NCI-H1694 (cell line): ENCODE results near the gene RPP30.

Experiments
- DNase-seq: peaks from one replicate; lab custom pipeline; 2025; lab: John Stamatoyannopoulos, UW

The RPP30 gene

DNA sequence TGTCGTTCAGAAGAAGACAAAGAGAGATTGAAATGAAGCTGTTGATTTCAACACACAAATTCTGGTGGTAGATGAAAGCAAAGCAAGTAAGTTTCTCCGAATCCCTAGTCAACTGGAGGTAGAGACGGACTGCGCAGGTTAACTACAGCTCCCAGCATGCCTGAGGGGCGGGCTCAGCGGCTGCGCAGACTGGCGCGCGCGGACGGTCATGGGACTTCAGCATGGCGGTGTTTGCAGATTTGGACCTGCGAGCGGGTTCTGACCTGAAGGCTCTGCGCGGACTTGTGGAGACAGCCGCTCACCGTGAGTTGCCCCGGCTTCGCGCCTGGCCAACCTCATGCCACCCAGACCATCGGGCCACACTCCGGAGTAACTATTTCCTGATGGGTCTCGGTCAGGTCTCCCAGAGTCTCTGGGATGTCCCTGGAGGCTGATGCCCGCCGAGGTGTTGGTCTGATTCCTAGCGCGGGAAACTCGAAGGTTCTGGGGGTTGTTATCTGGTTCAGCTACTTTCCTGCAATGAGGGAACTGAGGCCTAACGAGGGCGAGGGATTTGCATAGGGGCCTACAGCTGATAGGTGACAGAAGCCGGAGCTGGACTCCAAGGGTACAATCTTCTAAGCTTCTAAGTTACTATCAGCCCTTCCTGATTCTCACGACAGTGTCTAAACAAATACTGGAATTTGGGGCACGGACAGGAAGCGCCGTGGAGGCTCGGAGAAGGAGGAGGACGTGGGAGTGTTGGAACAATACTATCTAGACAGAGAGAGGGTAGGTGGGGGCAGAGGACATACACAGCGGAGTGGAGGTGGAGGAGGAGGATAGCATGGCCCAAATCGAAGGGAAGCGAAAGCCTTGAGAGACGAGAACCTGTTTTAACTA is at the start of gene RPP30:
Gene RPP30, plus strand, starts transcription at position 209 of the 882 bp plus-strand sequence. Its CDS starts 13 bp downstream, at position 222.
- peak; percentile 16 for DNase-seq

DNA sequence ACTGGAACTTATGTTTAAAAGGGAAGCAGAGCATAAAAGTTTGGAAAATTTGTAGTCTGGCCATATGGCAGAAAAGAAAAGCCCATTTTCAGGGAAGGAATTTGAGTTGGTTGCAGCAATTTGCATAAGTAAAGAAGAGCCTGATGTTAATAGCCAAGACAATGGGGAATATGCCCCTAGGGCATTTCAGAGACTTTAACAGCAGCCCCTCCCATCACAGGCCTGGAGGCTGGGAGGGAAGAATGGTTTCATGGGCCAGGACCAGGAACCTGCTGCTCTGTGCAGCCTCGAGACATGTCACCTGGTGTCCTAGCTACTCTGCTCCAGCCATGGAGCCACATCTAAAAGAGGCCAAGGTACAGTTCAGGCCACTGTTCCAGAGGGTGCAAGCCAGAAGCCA is 49.3 kb upstream of the RPP30 start:
- no peak for DNase-seq

DNA sequence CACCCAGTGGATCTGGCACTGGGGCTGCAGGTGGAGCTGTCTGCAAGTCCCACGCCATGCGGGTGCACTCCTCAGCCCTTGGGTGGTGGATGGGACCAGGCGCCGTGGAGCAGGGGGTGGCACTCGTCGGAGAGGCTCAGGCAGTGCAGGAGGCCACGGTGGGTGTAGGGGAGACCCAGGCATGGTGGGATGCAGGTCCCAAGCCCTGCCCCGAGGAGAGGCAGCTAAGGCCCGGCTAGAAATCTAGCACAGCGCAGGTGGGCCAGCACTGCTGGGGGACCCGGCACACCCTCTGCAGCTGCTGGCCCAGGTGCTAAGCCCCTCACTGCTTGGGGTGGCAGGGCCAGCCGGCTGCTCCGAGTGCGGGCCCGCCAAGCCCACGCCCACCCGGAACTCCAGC is 39.7 kb upstream of the RPP30 start:
- DNase-seq: no peak

DNA sequence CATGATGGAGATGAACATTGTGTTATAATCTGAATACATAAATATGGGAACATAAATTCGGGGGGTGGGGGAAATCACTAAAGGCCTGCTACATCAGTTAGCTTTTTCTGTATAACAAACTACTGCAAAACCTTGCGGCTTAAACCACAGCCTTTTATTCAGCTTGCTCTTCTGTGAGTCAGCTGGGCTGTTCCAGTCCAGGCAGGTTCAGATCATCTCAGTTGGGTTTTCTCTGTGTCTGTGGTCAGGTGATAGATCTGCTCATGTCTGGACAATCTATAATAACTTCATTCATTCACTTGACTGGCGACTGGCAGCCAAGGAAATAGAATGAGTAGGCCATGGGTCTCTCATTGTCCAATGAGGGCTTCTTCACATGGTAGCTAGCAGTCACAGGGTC is 37.4 kb upstream of the RPP30 start:
- DNase-seq: no peak

DNA sequence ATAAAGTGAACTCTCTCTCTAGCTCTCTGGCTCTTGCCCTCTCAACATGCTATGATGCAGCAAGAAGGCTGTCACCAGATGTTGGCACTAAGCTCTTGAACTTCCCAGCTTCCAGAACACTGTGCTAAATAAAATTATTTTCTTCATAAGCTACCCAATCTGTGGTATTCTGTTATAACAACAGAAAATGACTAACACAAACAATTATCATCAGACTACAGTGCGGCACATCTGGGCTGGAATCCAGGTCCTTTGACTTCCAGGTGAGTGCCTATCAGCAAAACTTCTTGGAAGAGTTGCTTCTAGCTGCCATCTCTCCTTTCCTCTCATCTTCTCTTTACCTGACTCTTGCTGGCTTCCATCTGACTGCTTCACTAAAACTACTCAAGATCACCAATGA is 34.3 kb upstream of the RPP30 start:
- DNase-seq: no peak

DNA sequence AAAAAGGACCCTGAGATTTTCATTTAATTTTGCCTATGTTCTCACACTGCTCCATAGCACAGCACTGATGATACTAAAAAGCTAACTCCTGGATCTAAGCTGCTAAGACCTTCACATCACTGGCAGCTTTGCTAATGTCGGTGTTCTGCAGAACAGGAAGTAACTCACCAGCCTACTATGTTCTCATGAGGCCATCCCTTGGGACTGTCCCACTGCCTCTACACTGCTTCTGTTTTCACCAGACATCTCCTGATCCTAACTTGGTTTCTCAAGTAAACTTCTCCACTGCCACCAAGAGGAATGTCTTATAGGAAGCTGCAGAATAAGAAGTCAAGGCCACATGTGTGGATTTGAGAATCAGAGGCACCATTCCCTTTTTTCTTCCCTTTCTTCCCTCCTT is 29.0 kb upstream of the RPP30 start:
- no peak for DNase-seq

DNA sequence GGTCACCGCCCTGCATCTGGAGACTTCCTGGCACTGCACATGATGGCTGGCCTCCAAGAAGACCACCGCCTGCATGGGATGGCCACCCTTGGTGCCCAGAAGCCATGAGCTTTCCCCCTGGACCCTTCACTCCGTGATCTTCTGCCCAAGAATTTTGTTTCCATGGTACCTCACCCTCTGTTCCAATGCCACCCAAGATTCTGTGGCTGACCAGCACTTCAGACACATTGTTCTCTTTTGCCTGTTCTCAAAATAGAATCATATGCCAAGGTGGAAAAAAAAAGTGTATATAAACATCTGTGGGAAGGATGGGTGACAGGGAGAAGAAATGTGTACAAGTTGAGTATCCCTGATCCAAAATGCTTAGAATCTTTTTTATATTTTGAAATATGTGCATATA is 26.0 kb upstream of the RPP30 start:
- no peak for DNase-seq

DNA sequence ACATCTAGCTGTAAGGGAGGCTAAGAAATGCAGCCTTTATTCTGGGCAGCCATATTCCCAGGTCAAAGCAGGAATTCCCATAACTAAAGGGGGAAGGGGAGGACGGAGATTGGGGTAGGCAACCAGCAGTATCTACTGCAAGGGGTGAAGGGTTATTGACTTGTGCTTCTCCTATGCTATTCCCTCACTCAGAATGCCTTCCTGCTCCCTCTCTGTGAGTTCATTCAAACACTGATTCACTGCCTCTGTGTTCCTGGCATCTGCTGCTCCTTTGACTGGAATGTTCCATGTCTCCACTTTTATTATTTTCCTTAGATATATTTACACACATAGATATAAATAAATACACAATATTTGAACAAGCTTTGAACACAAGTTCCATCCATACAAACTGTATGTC is 25.0 kb upstream of the RPP30 start:
- DNase-seq: no peak

DNA sequence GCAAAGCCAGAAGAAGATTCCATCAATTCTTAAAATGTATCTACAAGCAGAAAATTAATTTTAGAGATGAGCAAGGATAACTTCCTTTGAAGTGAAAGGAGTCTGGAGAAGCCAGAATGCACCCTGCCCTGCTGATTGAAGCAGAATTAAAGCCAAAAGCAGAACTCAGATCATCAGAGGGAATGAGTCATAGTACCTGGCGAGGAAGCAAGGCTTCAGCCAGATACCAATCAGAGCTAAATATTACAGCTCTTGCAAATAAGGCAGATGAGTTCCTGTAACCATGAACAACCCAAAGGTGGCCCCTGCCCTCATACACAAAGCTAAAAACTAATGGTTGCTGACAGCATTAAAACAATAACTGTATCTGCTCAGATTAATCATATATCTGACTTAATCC is 24.3 kb upstream of the RPP30 start:
- DNase-seq: no peak

DNA sequence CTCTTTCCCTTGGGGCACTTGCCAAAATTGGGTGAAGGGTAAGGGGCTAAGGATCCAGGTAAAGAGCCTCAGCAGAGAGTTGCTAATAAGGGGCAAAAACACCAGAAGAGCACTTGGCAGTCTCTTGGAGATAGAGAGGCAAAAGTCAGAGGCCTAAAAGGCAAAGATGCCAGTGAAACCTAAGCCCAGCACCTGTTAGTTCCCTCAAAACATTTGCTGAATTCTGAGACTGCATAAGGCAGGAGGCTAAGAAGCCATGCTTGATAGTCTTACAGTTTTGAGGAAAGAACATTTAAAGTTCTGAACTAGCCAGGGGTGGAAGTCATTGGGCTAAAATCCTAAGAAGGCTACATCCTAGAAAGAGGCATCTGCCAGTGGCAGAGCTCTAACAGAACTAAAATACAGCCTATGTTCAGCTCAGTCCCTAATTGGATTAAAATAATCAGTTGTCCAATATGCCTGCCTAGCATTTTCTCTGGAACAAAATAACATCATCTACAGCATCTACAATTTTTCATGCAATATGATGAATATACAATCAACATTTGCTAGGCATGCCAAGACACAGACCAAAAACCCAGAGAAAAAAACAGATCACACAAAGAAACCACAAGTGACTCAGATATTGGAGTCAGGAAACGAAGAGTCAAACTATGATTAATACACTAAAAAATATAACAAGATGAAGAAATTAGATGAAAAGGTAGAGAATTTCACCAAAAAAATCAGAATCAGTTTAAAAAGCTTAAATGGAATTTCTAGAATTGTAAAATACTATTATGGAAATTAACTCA is 21.6 kb upstream of the RPP30 start:
- DNase-seq: no peak

DNA sequence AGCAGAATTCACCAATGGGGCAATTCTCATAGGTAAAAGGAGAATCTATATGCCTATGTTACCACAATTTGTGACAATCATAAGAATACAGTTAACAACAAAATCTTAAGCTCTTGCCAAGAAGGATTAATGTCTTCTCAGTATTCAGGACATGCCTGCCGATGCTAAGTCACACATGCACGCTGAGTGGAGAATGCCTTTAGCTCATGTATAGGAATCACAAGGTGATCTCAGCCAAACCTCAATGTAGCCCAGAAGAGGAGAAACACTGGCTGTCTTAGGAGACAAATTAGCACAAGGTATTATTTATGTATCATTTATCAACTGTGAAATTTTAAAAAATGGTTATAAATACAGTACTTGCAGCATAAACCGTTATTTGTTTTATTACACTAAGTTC is 16.6 kb upstream of the RPP30 start:
- DNase-seq: no peak

DNA sequence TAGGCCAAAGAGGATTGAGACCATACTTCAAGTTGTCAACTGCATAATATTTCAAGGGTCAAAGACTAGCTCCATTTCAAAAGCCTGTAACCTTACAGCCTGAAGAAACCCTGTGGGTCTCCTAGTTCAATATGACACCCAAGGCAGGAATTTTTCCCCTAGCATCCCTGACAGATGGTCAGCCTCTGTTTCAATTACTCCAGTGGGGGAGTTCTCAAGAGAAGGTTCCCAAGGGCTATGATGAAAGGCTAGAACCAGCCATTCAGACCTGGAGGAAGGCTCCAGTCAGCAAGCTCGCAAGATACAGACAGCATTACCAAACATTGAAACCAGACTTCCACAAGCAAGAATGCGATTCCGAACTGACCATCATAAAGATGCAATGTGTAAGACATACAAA is 15.5 kb upstream of the RPP30 start:
- no peak for DNase-seq

DNA sequence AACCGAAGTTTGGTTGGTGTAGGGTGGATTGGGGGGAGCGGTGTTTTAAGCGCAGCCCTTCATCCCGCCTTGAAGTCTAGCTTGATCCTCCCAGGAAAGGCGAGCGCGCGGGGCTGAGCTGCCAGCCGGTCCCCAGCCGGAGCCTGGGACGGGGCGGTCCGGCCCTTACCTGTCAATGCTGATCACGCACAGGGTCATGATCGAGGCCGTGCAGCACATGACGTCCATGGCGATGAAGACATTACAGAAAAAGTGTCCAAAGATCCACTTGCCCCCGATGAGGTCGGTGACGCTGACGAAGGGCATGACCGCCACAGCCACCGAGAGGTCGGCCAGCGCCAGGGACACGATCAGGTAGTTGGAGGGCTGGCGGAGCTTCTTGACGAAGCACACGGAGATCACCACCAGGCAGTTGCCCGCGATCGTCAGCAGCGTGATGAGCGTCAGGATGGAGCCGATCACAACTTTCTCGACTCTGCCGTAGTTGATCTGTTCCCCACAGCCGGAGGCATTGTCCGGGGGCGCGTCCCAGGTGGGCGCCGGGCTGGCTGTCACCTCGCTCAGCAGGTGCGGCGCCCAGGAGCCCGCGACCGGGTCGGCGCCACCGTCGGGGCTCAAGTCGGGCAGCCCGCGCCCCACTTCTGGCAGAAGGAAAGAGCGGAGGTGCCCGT is 14.7 kb upstream of the RPP30 start:
- DNase-seq: no peak

DNA sequence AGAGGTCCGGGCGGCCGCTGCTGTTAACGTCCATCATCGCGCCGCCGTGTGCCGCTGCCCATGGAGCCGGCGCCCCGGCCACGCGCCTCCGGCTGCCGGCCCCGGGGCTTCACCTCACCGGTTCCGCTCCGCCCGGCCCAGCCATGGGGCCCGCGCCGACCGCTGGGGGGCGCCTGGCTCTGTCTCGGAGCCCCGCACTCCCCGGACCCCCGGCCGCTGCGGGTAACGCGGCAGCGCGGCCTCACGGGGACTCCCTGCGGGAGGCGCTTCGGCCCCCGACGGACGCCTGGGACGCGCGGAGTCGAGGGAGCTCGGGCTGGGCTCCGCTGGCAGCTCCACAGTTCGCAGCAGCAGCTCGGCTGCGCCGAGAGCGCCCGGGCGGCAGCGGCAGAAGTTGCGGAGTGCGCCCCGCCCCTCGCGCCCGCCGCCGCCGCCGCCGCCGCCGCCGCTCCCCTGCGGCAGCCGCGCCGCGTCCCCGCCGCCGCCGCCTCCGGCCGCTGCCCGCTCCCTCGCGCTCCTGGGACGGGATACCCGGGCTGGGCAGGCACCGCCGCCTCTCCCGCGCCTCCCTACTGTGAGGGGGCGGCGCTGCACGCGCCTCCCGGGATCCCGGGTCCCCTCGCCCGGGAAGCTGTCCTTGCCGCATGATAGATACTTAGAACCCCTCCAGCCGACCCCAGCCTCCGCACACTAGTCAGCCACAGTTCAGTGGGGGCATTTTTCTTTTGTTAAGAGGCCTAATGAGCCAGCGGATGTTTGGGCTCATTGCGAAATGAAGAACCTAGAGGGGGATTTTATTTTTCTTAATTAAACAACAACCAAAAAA is 13.9 kb upstream of the RPP30 start, which contains the start of gene HTR7:
Gene HTR7, minus strand, starts transcription at position 405 of the 826 bp plus-strand sequence. Its CDS starts 368 bp downstream, at position 37.
- DNase-seq: no peak

DNA sequence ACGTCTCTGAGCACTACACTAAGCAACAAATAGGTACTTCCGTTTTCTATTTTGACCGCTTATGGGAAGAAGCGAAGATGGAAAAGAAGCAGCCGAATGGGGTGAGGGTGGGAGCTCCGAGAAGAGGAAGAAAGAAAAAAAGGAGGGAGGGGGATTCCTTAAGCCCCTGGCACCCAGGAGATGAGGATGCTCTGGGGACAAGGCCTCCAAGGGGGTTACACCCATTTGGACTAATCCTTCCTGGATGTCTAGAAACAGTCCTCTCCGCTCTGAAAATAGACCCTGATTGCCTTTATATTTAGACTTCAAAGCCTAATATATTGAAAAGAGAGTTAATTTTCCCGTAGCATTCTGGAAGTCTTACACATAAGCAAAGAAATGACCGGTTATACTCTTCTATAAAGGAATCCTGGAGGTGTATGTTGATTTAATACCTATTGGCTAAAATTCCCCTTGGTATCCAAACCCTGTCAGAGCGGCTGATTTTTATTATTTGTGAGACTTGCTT is 13.3 kb upstream of the RPP30 start:
- no peak for DNase-seq

DNA sequence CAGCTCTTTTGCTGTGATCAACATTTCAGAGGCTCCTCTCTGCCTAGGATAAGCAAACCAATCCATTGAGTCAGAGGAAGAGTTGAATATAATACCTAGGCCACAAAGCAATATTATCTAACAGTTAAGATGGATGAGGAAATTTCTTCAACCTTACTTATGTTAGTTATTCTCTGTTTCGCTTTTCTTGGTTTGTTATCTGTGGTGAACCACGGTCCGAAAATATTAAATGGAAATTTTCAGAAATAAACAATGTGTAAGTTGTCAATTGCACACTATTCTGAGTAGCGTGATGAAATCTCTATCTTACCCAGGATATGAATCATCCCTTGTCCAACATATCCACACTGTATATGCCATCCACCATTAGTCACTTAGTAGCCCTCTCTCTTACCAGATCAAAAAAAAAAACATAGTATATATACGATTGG is 12.4 kb upstream of the RPP30 start:
- DNase-seq: no peak

DNA sequence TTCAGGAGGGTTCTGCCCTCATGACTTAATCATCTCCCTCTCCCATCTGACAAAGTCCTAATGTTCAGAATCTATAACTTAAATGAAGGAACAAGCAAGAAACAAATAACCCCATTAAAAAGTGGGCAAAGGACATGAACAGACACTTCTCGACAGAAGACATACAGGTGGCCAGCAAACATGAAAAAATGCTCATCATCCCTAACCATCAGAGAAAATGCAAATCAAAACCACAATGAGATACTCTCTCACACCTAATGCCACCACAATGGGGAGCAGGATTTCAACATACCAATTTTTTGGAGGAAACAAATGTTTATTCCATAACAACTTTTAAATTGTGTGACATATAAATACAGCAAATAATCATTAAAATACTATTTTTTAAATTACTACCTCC is 11.0 kb upstream of the RPP30 start:
- DNase-seq: no peak

DNA sequence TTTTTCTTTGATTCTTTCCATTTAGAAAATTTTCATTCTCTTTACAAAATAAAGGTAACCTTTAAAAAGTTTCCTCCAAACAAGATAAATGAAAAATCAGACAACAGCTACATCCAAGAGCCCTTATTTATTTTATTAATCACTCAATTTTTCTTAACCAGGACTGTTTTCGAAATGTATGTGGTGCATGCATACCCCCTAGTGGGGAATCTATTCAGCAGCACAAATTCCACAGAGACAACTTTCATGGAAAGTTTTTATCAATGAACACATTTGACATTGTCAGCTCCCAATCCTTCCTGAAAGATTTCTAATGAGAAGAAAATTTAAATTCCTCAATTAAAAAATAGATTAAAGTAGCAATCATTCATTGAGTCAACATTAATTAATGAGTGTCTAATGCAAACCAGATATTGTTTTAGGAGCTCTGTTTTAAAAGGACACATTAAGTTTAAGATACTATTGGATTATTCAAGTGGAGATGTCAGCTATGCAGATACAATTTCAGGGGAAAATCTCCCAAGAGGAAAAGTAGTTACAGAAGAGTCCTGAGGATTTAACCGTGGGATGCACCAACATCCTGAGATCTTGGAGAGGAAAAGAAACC is 8.8 kb upstream of the RPP30 start:
- no peak for DNase-seq

DNA sequence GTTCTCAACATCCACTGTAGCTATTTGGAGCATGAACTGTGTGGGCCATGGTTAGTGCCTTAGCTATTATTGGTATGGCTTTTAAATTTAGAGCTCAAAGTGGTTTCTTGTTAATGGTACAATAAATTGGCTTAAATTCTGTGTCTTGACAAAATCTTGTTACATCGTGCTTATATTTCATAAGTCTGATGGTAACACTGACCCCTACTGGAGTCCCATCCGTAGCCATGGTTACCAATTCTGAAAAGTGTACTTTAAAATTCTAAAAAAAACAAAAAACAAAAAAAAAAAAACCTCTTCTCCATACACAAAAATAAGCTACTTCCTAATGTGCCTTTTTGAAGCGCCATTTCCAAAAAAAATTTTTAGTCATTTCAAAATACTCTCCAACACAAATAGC is 6.4 kb upstream of the RPP30 start:
- no peak for DNase-seq

DNA sequence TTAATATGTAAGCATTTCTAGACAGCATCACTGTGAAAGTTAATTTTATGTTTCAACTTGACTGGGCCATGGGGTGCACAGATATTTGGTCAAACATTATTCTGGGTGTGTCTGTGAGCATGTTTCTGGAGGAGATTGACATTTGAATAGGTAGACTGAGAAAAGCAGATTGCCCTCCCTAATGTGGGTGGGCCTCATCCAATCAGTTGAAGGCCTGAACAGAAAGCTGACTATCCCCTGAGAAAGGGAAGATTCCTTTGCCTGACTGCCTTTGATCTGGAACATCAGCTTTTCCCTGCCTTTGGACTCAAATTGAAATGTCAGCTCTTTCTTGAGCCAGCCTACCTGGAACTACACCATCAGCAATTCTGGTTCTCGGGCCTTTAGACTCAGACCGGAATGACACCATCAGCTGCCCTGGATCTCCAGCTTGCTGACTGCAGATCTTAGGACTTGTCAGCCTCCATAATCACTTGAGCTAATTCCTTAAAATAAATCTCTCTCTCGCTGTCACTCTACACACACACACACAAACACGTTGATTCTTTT is 5.7 kb upstream of the RPP30 start:
- no peak for DNase-seq

DNA sequence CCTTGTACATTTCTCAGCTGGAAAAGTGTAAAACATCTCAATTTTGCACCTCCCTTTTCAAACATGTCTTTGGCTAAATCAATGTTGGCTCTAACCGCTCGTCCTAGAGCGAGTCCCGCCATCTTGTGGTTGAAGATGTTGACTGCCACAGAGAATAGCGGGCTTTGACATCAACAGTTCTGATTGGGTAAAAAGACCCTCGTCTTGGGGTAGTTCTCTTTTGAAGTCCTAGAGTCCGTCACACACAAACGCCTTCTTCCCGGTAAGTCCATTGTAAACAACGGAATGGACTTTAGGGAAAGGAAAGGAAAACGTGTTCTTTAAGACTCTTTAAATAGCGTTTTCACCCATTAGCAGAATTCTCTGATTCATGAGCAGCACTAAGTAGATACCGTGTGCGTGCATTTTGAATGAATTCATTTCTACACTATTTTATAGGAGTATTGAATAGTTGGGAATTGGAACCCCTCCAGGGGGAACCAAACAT is 452 bp upstream of the RPP30 start:
- no peak for DNase-seq
